GM18870 (cell line): ENCODE measurements around the gene PPP6R2.

Source experiments
- ATAC-seq: cut with Tn5 transposase; IDR thresholded peaks from one replicate; pipeline ENCODE4 v1.9.1; 2021; ENCODE audit warnings: moderate library complexity; ENCODE audit not compliant: unreplicated experiment

PPP6R2 gene

GRCh38 chr22:50464451-50464850 lies 121.3 kb downstream of the PPP6R2 start:
- no peak for ATAC-seq

DNA sequence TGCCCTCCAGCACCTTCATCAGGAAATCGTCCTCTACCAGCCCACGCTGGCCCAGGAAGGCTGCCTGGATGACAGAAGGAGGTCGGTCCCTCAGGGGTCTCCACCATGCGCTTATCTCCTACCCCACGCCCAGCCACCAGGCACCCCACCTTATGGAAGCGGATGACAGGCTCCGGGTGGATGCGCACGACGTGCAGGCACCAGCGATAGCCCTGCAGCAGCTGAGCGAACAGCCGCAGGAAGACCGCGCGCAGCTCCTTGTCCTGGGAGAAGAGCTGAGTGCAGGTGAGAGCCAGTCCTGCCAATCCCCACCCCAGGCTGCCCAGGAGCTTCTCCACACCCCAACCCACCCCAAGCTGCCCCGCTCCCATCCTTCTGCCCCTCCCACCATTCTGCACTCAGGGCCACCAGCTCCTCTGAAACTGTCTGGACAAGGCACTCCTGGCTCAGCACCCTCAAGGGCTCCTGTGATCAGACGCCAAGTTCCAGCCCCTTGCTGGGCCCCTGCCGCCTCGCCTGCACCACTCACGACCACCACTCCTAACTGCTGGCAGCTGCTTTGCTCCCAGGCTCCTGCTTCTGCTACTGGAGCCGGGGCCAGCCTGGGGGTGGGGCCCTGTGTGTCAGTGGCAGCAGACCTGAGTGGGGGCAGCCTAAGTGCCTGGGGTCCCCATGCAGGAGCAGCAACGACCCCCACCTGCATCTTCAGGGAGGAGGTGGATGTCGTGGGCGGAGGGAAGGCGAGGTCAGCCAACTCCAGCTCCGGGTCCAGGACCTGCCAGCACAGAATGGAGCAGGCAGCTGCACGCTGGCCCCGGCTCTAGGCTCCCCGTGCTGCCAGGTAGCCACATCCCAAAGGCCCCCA lies 122.2 kb downstream of the PPP6R2 start:
- ATAC-seq = no peak

- ATAC-seq = no peak
These were observed 124.2 kb downstream of the PPP6R2 start for GRCh38 chr22:50467341-50467740.

- ATAC-seq = no peak
These were observed 124.8 kb downstream of the PPP6R2 start for GRCh38 chr22:50467773-50468440.

DNA sequence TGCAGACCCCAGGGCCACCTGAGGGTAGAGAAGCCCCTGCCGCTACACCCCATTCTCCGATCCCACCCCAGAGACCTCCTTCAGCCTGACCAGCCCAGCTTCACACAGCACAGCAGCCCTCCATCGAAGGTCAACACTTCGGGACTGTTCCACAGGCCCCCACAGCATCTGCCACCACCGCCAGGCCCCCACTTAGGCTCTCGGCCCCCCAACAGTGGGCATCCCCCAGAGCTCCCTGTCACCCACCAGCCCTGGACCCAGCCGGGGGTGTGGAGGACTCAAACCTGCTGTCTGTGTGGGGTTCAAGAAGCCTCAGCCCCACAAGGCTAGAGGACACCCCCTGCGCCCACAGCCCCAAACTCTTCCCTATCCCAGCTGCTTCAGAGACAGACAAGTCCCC lies 125.5 kb downstream of the PPP6R2 start:
- ATAC-seq = no peak

GRCh38 chr22:50469377-50470305 lies 126.5 kb downstream of the PPP6R2 start:
- ATAC-seq = peak; percentile 39

DNA sequence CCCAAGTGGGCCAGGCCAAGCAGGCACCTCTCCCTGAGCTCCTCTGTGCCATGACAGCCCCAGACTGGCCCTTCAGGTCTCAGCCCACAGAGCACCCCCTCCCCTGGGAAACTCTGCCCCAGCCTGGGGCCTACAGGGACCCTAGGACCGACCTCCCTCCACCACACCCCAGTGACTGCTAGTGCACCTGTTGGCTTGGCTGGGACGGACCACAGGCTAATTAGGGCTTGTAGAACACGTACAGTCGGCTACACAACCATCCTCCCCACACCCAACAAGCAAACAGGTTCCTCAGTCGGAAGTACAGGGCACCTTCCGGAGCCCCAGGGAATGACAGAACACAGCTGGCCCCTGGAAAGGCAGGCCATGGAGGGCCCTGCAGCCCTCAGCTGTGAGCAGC lies 127.4 kb downstream of the PPP6R2 start:
- no peak for ATAC-seq

DNA sequence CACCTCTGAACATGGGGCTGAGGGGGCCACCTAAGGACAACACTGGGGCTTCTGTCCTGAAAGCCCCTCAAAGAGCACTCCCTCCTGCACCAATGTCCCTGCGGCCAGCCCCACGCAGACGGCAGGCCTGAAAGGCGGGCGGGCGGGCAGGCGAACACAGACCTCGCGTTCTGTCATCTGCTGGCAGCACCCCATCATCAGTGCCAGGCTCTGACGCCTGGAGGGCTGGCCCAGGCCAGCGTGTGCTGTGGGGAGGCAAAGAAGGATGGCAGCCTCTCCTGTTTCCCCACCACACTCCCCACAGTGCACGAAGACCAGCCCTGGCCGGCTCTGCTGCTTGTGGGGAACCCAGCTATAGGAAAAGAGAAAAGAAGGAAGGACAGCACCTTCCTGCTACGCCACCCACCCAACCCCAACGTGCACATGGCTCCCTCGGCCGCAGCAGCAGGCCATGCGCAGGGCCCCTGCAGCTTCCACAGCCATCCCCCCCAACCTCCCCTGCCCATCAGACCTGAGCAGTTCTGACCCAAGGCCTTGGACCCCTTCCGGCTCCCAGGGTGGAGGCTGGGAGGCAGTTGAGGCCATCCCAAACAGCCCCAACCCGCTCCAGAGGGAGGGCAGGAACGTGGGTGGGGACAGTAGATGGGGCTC lies 128.2 kb downstream of the PPP6R2 start:
- ATAC-seq = no peak

GRCh38 chr22:50471962-50472361 lies 128.8 kb downstream of the PPP6R2 start:
- no peak for ATAC-seq

GRCh38 chr22:50473088-50473487 lies 130.0 kb downstream of the PPP6R2 start:
- no peak for ATAC-seq

DNA sequence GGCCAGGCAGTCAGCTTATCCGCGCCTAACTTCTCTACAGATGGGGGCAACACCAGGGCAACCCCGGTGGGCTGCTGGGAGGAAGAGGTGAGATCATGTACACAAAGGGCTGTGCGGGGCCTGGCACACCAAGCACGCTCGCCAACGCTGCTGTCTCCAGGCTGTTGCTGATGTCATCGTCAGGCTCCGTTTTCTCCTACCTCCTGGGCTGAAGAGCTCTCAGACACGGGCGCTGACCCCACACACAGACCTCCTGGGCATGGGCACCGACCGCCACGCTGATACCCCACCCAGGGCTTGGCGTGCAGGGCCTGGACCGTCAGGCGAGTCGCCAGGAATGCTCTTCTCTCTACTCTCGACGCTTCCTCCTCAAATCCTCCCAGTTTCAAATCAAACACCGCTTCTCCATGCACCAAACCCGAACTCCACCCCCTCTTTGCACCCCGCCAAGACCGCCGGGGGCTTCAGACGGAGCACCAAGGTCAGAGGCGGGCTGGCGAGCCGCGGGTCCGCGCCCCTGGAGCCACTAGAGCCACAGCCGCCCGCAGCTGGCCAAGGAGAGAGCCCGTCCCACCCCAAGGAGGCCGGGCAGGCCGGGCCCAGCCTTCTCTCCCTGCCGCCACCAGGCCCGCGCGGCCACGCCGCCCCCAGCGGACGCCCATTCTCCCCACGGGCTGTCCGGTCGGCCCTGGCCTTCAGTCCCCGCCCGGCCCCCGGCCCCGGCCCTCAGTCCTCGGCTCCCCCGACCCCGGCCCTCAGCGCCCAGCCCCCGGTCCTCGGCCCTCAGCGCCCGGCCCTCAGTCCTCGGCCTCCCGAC lies 130.9 kb downstream of the PPP6R2 start:
- no peak for ATAC-seq

DNA sequence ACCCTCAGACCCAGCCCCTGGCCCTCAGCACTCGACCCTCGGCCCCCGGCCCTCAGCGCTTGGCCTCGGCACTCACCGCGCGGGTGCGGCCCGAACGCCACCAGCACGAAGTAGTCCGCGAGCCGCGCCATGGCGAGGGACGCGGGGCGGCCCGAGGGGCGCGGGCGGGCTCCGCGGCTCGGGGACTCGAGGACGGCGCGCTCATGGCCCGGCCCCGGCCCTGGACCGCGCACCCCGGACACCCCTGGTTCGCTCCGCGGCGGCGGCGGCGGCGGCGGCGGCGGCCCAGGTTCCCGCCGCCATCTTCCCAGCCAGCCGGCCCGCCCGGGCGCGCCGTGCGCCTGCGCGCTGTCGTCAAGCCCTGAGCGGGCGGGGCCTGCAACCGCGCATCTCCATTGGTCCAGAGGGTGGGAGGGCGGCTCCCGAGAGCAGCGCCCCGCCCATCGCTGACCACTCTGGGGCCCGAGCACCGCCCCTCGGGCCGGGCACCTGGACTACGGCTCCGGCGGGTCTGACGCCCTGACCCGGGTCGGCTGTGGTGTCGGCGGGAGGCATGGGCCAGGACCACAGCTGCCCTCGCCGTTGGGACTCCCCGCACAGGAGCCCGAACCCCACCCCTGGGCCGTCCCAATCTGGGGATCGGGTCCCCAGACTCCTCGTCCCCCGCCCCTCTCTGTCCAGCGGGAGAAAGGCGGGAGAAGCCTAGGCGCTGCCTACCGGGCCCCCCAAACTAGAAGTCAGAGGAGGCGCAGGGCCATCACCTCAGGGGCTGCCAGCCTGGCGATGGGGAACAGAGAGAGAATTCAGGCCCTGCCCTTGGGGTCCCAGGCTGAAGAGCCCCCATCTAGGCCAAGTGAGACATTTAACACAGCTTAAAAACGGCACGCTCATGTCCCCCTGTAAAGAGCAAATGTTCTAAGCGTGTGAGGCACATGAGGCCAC lies 131.9 kb downstream of the PPP6R2 start, which contains the start of gene SBF1:
TSS of gene SBF1 (minus strand) at position 326 of the 942 bp plus-strand sequence. CDS start at position 131, 195 bp downstream.
- peak; percentile 31 for ATAC-seq

GRCh38 chr22:50475652-50476002 lies 132.5 kb downstream of the PPP6R2 start:
- ATAC-seq = no peak

DNA sequence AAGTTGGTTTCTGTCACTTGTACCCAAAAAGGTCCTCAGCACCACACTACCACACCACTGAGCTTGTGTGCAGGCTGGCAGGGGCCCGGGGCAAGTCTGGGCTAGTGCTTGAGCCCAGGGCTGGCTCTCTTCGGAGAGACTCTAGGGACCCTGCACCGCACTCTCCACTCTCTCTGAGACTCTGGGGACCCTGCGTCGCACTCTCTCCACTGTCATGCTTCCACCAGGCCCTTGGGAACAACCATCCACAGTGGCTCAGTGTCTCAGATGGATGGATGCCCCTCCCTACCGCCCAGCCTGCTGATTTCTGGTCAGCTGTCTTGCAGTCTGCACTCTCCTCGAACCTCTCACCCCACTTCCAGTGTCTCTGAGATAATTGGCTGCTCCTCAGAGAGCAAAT lies 133.7 kb downstream of the PPP6R2 start:
- ATAC-seq = no peak

- no peak for ATAC-seq
These were observed 134.8 kb downstream of the PPP6R2 start for GRCh38 chr22:50477923-50478322.

GRCh38 chr22:50479721-50480120 lies 136.6 kb downstream of the PPP6R2 start:
- ATAC-seq = no peak

DNA sequence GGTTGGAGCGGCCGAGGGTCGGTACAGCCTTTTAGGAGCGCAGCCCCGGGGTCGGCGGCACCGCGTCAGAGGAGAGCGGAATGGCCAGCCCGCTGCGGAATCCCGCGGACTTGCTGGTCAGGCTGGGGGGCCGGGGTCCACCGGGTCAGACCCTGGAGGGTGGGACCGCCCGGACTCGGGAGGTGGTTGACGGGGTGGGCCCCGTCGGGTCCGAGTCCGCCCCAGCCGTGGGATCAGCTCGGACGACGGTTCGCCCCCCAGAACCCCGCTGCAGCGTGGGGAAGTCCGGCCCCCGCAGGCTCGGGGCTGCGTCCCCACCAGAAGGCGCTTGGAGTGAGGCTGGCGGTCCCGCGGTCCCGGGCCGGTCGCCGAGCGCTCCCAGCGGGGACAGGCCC lies 137.9 kb downstream of the PPP6R2 start:
- no peak for ATAC-seq

DNA sequence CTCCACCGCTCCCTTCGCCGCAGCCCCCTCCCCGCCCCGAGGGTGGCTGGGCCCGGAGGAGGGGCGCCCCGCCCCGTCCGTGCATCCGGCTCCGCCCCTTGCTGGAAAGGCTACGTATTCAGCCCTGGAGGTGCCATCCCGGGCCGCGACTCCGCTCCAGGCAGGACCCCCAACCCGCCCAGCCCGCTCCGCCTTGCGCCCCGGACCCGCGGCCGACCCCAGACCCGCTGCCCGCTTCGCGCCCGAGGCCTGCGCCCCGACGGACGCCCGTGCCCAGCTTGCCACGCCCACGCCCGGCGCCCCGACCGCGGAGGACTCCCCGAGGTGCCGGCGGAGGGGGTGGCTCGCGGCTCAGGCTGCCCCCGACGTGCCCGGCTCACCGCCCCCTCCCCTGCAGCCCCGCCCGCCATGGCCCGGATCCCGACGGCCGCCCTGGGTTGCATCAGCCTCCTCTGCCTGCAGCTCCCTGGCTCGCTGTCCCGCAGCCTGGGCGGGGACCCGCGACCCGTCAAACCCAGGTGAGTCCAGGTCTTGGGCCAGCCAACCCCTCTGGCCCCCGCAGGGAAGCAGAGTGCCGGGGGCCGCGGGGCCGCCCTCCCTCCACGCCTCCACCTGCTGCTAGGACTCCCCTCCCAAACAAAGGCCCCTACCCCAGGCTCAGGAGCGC lies 138.4 kb downstream of the PPP6R2 start, which contains the start of gene ADM2:
TSS of gene ADM2 (plus strand) at position 104 of the 667 bp plus-strand sequence. CDS start at position 409, 305 bp downstream.
- no peak for ATAC-seq
